Measurements from ENCODE around the gene ACVR1. TPM values are rescaled to one million over a fixed set of nuclear protein-coding genes. Genes with fewer than 3 reads are reported as not detected.
A peak's percentile ranks its signal among the peaks of the same experiment; 100 is the strongest.

ACVR1 gene
- total and polyA plus RNA-seq, 9 of the 15 experiments (the other 6 are each of a cell fraction or from before 2014, with no cell fraction given), result 3.8 to 14.3 (median 6.9) TPM

GRCh38 chr2:157898591-157898996 is 22.5 kb upstream of the ACVR1 start (continued):
- TF ChIP-seq ZNF592 (IDR thresholded peaks at IDR 0.05) (peak; percentile 23; the same call in 1 of the 2 replicates), ZNF282 (CRISPR knock-in tag; IDR thresholded peaks at IDR 0.05) (no peak), NRF1 (conservative IDR thresholded peaks at IDR 0.05 in 1 of 2, IDR thresholded peaks at IDR 0.05 in 1 of 2) (no peak), POLR2H (tag; IDR thresholded peaks at IDR 0.05; ENCODE audit: low read depth) (no peak), RBM39 (optimal IDR thresholded peaks at IDR 0.05; ENCODE audit: low read depth, low read length) (no peak), NCOR1 (IDR thresholded peaks at IDR 0.05) (peak; percentile 59; the same call in 1 of the 2 replicates), TAF15 (IDR thresholded peaks at IDR 0.05; ENCODE audit: low read depth, low read length) (no peak), ZNF583 (CRISPR knock-in tag; IDR thresholded peaks at IDR 0.05) (no peak), SLC30A9 (CRISPR knock-in tag; IDR thresholded peaks at IDR 0.05) (no peak), PTBP1 (IDR thresholded peaks at IDR 0.05; ENCODE audit: low read depth, low read length) (no peak), TEAD4 (IDR thresholded peaks at IDR 0.05; ENCODE audit: low read length) (peak; percentile 74), TEAD4 (CRISPR knock-in tag; IDR thresholded peaks at IDR 0.05; ENCODE audit: borderline replicate concordance) (no peak), SREBF2 (CRISPR knock-in tag; IDR thresholded peaks at IDR 0.05) (no peak), HDAC6 (IDR thresholded peaks at IDR 0.05; ENCODE audit: low read depth, low read length) (no peak), XRCC5 (IDR thresholded peaks at IDR 0.05; ENCODE audit: low read depth, low read length) (no peak), SIN3A (IDR thresholded peaks at IDR 0.05; ENCODE audit: borderline replicate concordance in 2 of 2, control insufficient read depth in 1 of 2, low read depth in 2 of 2, low read length in 2 of 2) (no peak)
- TF ChIP-seq, protein P1, sequence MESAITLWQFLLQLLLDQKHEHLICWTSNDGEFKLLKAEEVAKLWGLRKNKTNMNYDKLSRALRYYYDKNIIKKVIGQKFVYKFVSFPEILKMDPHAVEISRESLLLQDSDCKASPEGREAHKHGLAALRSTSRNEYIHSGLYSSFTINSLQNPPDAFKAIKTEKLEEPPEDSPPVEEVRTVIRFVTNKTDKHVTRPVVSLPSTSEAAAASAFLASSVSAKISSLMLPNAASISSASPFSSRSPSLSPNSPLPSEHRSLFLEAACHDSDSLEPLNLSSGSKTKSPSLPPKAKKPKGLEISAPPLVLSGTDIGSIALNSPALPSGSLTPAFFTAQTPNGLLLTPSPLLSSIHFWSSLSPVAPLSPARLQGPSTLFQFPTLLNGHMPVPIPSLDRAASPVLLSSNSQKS (CRISPR knock-in tag; IDR thresholded peaks at IDR 0.05), result no peak
- TF ChIP-seq, protein P2, sequence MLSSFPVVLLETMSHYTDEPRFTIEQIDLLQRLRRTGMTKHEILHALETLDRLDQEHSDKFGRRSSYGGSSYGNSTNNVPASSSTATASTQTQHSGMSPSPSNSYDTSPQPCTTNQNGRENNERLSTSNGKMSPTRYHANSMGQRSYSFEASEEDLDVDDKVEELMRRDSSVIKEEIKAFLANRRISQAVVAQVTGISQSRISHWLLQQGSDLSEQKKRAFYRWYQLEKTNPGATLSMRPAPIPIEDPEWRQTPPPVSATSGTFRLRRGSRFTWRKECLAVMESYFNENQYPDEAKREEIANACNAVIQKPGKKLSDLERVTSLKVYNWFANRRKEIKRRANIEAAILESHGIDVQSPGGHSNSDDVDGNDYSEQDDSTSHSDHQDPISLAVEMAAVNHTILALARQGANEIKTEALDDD (IDR thresholded peaks at IDR 0.05), result peak; percentile 77
- TF ChIP-seq, protein P3, sequence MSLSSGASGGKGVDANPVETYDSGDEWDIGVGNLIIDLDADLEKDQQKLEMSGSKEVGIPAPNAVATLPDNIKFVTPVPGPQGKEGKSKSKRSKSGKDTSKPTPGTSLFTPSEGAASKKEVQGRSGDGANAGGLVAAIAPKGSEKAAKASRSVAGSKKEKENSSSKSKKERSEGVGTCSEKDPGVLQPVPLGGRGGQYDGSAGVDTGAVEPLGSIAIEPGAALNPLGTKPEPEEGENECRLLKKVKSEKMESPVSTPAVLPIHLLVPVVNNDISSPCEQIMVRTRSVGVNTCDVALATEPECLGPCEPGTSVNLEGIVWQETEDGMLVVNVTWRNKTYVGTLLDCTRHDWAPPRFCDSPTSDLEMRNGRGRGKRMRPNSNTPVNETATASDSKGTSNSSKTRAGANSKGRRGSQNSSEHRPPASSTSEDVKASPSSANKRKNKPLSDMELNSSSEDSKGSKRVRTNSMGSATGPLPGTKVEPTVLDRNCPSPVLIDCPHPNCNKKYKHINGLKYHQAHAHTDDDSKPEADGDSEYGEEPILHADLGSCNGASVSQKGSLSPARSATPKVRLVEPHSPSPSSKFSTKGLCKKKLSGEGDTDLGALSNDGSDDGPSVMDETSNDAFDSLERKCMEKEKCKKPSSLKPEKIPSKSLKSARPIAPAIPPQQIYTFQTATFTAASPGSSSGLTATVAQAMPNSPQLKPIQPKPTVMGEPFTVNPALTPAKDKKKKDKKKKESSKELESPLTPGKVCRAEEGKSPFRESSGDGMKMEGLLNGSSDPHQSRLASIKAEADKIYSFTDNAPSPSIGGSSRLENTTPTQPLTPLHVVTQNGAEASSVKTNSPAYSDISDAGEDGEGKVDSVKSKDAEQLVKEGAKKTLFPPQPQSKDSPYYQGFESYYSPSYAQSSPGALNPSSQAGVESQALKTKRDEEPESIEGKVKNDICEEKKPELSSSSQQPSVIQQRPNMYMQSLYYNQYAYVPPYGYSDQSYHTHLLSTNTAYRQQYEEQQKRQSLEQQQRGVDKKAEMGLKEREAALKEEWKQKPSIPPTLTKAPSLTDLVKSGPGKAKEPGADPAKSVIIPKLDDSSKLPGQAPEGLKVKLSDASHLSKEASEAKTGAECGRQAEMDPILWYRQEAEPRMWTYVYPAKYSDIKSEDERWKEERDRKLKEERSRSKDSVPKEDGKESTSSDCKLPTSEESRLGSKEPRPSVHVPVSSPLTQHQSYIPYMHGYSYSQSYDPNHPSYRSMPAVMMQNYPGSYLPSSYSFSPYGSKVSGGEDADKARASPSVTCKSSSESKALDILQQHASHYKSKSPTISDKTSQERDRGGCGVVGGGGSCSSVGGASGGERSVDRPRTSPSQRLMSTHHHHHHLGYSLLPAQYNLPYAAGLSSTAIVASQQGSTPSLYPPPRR (CRISPR knock-in tag; IDR thresholded peaks at IDR 0.05; ENCODE audit: borderline replicate concordance), result no peak

Data from K562 (cell line).